Activated gamma-delta T cell treated with Interleukin-2 at 50 U/mL for 16 hours (primary cell): Measurements from ENCODE around the gene ZNF335.
"Not testable (repeated sequence)": the region's sequence is repeated elsewhere in the genome, so short reads cannot be mapped to it uniquely, and the experiment has no call there.

Source experiments
- DNase-seq: peaks from one replicate; pipeline ENCODE4 v3.0.0-alpha.2; 2020

ZNF335 gene

GRCh38 chr20:46002008-46002407, 30.0 kb upstream of the ZNF335 start:
- DNase-seq, result no peak

- no peak for DNase-seq
Observed at GRCh38 chr20:46001498-46001897, 29.5 kb upstream of the ZNF335 start.

- DNase-seq, result no peak
Observed at GRCh38 chr20:46000262-46000996, 28.4 kb upstream of the ZNF335 start.

DNA sequence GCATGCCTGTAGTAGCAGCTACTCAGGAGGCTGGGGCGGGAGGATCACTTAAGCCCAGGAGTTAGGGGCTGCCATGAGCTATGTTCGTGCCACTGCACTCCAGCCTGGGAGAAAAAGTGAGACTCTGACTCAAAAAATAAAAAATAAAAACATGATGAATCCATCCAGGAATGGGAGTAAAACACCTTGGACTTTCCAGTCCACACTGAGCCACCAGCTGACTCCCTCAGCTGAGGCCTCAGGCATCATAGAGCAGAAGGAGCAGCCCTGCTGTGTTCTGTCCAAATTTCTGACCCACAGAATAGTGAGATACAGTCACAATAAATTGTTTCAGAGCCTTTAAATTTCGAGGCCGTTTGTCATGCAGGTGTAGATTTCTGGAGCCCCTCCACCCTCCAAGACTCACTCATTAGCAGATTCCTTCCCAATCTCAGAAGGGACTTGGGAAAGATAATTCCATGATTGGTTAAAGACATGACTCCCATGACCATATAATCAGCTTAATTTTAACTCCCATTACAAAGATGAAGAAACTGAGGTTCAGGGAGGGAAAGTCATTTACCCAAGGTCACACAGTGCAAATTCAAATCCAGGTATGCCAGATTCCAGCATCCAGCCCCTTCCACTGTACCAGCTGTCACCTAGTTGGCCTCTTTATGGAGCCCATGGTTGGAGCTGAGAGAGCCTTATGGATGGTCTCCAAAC, 27.7 kb upstream of the ZNF335 start:
- no peak for DNase-seq

DNA sequence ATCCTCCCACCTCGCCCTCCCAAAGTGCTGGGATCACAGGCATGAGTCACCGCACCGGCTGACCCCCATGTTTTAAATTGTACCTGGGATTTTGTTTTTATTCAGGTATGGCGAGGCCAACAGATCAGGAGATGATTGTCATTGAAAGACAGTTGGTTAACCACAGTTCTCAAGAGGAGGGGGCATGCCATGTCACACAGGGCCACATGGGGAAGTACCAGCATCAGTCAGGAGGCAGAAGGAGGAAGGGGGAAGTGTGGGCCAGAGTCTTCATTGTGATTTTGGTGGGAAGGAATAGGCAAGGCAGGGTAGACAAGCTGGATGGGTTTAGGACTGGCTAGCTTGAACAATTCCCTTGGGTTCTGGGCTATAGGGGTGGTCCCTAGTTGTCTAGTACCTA, 26.8 kb upstream of the ZNF335 start:
- no peak for DNase-seq

DNA sequence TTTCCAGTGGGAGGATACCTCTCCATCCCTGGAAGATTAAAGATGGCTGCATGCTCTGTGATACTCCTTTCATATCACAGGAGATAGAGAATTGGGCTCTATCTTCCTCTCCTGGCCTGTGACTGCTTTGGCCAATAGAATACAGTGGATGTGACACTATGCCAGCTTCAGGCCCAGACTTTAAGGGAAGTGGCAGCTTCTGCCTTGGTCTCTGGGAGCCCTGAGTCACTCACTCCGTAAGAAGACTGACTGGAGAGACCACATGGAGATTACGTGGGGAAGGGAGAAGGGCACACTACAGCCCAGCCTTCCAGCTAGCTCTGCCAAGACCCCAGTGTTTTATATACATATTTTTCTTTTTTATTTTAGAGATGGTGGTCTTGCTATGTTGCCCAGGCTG, 26.3 kb upstream of the ZNF335 start:
- DNase-seq, result no peak

DNA sequence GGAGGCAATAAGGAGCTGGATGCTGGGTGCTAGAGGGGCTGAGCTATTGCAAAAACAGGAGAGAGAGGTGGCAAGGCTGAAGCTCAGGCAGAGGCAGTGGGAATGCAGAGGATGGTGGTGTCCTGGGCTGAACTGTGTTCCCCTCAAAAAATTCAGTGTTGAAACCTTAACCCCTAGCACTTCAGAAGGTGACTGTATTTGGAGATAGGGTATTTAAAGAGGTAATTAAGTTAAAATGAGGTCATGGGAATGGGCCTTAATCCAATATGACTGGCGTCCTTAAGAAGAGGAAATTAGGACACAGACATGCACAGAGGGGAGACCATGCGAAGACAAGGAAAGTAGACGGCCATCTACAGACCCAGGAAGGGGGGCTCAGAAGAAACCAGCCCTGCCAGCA, 25.2 kb upstream of the ZNF335 start:
- no peak for DNase-seq

- DNase-seq, result not testable (repeated sequence)
Observed at GRCh38 chr20:45995495-45996097, 23.6 kb upstream of the ZNF335 start.

DNA sequence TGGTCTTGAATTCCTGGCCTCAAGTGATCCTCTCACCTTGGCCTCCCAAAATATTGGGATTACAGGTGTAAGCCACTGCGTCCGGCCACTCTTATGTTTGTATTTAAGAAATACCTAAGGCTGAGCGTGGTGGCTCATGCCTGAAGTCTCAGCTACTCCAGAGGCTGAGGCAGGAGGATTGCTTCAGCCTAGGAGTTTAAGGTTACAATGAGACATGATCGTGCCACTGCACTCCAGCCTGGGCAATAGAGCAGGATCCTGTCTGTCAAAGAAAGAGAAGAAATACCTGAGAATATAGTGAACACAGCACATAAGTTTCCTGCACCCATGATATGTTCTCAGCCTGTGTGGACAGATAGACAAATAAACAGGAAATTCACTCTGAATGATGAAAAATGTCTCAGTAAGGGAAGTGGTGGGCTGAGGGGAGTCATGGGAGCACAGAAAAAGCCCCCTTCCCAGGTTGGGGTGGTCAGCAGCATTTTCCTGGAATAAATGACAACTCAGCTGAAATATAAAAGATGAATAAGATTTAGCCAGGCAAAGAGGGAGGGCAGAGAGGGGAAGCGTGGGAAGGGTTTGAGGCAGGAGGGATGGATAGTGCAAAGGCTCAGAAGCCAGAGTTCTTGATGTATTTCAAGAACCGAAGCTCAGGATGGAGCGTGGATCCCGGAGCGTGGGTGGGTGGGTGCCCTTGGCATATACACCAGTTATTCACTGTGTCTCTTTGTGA, 22.9 kb upstream of the ZNF335 start:
- DNase-seq, result no peak

DNA sequence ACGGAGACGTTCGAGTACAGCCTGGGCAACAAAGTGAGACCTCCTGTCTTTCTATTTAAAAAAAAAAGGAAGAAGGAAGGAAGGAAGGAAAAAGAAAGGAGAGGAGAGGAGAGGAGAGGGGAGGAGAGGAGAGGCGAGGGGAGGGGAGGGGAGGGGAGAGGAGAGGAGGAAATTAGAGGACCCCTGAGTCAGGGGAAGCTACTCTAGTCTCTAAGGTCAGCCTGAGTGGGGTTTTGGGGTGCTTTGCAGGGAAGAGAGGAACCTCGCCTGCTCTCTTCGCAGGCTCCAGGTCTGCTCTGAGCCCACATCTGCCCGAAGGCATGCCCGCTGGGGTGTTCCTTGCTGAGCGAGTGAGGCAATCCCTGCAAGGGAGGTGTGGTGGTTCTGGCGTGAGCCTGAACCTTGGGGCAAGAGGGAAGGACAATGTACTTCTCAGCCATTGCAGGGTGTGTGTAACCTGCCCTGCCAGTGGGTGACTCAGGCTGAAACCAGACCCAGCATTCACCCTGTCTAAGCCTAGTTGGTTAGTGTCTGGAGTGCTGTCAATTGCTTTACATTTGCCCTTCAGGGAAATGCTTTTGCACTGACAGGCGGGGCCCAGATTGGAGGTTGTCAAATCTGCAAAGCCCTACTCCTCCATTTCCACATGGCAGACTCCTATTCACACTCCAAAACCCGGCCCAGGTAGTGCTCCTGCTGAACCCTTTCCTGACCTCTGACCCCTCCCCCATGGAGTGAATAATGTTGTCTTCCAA, 21.4 kb upstream of the ZNF335 start:
- DNase-seq, result no peak

DNA sequence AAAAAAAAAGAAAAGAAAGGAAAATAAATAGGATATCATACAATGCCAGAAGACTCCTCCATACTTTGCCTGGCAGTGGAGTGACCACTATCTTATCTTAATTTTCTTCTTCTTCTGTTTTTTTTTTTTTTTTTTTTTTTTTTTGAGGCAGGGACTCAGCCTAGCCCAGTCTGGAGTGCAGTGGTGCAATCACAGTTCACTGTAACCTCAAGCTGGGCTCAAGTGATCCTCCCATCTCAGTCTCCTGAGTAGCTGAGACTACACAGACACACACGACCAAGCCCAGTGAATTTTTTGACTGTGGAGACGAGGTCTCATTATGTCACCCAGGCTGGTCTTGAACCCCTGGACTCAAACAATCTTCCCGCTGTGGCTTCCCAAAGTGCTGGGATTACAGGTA, 19.6 kb upstream of the ZNF335 start:
- DNase-seq, result no peak

DNA sequence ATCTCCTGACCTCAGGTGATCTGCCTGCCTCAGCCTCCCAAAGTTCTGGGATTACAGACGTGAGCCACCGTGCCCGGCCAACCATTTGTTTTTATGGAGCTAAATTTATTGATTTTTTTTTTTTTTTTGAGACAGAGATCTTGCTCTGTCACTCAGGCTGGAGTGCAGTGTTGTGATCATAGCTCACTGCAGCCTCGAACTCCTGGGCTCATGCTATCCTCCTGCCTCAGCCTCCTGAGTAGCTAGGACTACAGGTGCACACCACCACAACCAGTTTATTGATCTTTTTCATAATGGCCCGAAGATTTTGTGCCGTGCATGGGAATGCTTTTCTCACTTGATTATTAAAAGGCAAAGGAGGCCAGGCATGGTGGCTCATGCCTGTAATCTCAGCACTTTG, 16.8 kb upstream of the ZNF335 start:
- not testable (repeated sequence) for DNase-seq

DNA sequence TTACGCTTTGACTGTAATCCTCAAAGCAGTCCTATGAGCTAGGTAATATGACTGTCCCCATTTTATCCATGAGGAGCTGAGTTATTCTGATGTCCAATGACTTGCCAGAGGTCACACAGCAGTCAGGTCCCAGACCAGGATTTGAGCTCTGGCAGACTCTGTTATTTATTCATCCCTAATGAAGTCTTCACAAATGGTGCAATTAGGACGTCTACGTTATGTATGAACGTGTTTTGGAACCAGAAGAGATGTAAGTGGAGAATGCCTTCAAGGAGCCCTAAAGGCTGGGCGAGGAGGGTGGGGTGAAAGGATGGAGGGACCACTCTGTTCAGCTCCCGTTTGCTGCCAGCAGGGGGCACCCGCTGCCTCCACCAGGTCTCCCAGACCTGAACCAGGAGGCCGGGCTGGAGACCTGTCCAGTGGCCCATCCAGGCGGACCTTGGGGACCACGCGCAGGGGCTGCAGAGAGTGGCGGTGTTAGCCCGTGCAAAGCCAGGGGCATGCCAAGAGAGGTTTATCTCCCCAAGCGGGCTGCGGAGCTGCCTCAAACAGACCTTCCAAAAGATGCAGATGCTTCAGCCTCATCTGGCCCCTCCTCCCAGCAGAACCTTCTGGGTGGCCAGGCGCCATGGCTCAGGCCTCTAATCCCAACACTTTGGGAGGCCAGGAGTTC, 15.2 kb upstream of the ZNF335 start:
- DNase-seq, result peak; percentile 75

DNA sequence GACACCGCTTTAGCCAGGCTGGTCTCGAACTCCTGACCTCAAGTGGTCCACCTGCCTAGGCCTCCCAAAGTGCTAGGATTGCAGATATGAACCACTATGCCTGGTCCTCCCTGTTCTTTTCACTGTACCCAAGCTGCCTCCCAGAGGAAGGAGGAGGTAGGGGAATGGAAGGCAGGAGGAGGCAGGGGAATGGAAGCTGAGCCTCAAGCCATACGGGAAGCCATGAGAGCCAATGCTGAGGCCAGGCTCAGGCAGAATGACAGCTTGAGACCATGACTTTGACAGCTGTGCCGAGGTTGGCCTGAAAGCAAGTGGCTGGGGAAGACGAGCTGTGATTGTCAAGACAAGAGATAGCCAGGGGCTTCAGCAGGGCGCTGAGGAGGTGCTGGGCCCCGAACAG, 13.6 kb upstream of the ZNF335 start:
- DNase-seq, result no peak

- no peak for DNase-seq
Observed at GRCh38 chr20:45983279-45983743, 11.3 kb upstream of the ZNF335 start.

DNA sequence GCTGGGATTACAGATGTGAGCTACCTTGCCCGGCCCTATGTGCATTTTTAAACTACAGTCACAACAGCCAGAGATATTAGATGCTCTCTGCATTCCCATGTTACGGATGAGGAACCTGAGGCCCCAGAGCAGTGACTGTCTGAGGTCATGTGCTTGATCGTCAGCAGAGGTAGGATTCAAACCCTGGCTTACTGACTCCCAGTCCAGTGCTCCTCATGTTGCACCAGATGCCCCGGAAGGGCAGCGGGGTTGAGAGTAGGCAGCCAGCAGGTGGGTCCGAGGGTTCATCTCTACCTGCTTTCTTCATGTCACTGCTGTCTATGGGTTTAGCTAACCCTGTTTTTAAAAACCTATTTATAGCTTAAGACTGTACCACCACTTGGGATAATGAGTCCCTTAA, 9.3 kb upstream of the ZNF335 start:
- DNase-seq, result no peak

DNA sequence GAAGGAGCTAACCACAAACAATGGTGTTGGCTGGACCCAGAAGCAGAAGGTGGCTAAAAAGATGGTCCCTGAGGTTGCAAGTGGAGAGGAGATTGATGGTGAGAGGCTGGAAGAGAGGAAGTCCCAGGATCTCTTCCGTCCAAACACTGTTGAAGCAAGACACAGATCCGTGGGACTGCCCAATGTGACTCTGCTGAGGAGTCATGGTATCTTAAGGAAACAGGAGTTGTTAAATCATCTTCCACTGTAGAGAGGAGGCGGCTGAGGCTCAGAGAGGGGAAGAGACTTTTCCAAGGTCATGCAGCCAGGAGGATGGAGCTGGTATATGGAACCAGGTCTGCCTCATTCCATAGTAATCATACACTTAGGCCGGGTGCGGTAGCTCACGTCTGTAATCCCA, 4.1 kb upstream of the ZNF335 start:
- no peak for DNase-seq

DNA sequence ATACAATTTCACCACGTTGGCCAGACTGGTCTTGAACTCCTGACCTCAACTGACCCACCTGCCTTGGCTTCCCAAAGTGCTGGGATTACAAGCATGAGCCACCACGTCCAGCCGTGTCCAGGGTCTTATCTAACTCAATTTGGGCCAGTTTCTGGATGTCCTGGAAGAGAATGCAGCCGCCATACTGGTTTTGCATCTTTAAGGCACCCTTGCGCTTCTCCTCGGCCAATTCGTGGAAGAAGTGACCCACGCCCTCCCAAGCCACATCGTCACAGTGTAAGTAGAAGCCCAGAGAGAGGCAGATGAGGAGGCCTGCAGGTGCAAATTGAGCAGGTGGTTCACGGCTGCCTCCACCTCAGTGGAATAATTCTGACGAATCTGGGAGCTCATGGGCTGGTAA, 3.7 kb upstream of the ZNF335 start:
- no peak for DNase-seq

DNA sequence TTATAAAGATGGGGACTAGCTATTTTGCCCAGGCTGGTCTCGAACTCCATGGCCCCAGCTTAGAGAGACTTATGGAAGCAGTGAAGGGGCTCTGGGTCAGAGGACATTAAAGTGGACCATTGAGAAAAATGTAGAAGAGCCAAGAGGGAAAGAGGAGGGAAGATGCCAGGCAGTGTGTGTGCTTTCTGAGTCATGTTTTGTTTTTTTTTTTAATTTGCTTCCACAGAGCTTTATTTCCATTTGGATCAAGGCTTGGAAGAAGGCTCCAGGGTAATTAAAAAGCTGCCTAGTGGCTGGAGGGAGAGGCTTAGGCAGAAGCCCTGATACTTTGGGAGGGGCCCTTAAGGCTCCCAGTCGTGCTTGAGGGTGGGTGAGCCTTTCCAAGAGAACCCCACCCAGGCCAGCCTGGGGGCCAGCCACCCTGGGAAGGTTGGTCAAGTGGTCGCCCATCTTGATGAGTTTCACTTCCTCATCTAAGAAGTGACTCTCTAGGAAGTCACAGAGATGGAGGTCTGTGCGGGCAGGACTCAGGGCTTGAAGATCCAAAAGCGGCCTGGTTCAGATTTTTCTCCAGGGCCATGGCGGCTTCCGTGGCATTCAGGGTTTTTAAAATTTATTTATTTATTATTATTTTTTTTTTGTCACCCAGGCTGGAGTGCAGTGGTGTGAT, 3.0 kb upstream of the ZNF335 start:
- no peak for DNase-seq

GRCh38 chr20:45972500-45973183, 639 bp upstream of the ZNF335 start:
- no peak for DNase-seq

DNA sequence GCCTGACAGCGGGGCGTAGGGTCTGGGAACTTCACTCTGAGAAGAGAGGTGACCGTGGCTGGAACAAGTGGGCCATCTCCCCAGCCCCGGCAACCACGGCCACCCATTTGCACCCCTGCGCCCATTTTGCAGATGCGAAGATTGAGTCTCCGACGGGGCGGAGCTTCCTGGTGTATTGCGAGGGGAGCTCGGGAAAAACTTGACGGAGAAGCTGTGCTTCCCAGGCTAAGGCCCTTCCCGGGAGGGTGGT, 653 bp downstream of the ZNF335 start:
- DNase-seq, result no peak
